ENCODE data around the gene TM7SF2. TPM values are rescaled to one million over a fixed set of nuclear protein-coding genes. Genes with fewer than 3 reads are reported as not detected.
A peak's percentile ranks its signal among the peaks of the same experiment; 100 is the strongest.
"Not testable (repeated sequence)": the region's sequence is repeated elsewhere in the genome, so short reads cannot be mapped to it uniquely, and the experiment has no call there.

Gene TM7SF2
- total and polyA plus RNA-seq, 2 donors from 2014 or later: 20.9 to 88.2 TPM

DNA sequence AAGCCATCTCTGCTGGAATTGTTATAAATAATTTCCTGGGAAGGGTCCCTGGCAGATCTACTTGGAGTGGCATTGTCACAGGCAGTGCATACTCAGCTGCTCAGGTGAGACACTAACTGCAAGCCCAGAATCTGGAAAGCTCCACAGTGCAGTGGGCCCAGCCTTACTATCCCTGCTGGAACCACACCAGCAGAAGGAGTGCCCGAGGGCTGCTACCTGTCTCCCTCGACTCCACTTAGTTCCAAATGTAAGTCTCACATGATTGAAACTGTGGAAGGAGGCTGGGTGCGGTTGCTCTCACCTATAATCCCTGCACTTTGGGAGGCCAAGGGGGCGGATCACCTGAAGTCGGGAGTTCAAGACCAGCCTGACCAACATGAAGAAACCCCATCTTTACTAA is 37.0 kb downstream of the TM7SF2 start:
- no peak for FAIRE-seq

GRCh38 chr11:65150131-65150508 is 38.4 kb downstream of the TM7SF2 start:
- FAIRE-seq; intact Hi-C loops (cut with DNase I): not testable (repeated sequence)

More for the DNA sequence above, 37.0 kb downstream of the TM7SF2 start:
- intact Hi-C loops (cut with DNase I): no loop called here
- Histone ChIP-seq H3K36me3 (ENCODE audit: control insufficient read depth in 2 of 3, insufficient read depth in 3 of 3, low read length in 3 of 3) (no peaks in the 10 kb centered on the region), H3K9me3 (ENCODE audit: control insufficient read depth in 2 of 3, insufficient read depth in 1 of 3, low read length in 3 of 3) (no peaks in the 10 kb centered on the region), H3K27ac (ENCODE audit: low read depth in 2 of 2, low read length in 2 of 2) (no peak overlapping the region), H3K4me3 (ENCODE audit: low read length in 3 of 3) (no peak overlapping the region), H3K9ac (ENCODE audit: low read length in 3 of 3) (no peak overlapping the region), H3K4me1 (ENCODE audit: control insufficient read depth in 2 of 3, insufficient read depth in 2 of 3, low read depth in 1 of 3, low read length in 3 of 3) (peaks cover 0 to 10% (median 8%) of the 10 kb centered on the region in 3 donors), H3K27me3 (ENCODE audit: control insufficient read depth, insufficient read depth, low read length) (no peaks in the 10 kb centered on the region)
- DNase-seq: peak in 1 of 5 donors; percentile 52
- no peak for TF ChIP-seq CTCF (IDR thresholded peaks at IDR 0.05; ENCODE audit: borderline replicate concordance, extremely low read depth, insufficient read depth)

DNA sequence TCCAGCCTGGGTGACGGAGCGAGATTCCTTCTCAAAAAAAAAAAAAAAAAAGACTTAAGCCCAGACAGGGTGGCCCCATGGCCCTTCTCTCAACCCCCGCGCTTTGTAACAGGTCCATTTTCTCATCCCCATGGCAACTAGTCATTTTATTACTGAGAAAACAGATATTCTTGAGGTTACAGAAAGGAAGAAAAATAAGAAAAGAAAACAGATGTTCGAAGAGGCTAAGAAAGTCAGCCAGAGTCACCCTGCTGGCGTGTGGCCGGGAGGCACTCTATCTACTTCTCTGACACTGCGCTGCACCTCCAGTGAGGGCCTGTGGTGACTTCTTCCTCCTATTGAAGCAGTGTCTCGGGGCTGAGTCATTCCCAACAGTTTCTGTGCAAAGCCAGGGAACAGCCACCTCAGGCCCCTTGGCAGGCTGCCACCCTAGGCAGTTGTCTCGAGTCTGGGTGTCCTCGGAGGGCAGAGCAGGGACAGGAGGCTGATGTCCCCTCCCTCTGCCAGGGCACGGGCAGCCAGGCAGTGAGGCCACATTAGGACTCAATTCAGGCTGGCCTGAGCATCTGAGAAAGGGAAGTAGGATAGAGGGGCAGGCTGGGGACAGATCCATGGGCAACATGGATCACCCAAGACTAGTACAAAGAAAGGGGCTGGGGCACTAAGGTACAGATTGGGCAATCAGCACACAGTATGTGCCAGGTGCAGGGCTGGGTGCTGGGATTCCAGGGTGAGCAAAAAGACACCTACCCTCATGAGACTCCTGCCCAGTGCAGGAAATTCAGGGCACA is 39.0 kb downstream of the TM7SF2 start:
- Histone ChIP-seq H3K36me3 (ENCODE audit: control insufficient read depth in 2 of 3, insufficient read depth in 3 of 3, low read length in 3 of 3) (no peaks in the 10 kb centered on the region), H3K4me1 (ENCODE audit: control insufficient read depth in 2 of 3, insufficient read depth in 2 of 3, low read depth in 1 of 3, low read length in 3 of 3) (peaks cover 0 to 8% (median 6%) of the 10 kb centered on the region in 3 donors), H3K4me3 (ENCODE audit: low read length in 3 of 3) (no peak overlapping the region), H3K9ac (ENCODE audit: low read length in 3 of 3) (no peak overlapping the region), H3K27ac (ENCODE audit: low read depth in 2 of 2, low read length in 2 of 2) (peak overlapping the region; percentile 10 to 30), H3K9me3 (ENCODE audit: control insufficient read depth in 2 of 3, insufficient read depth in 1 of 3, low read length in 3 of 3) (no peaks in the 10 kb centered on the region), H3K27me3 (ENCODE audit: control insufficient read depth, insufficient read depth, low read length) (no peaks in the 10 kb centered on the region)
- no peak for TF ChIP-seq CTCF (IDR thresholded peaks at IDR 0.05; ENCODE audit: borderline replicate concordance, extremely low read depth, insufficient read depth)
- intact Hi-C loops (cut with DNase I): no loop called here
- peak in 4 of 5 donors; percentile 41 to 97 (median 70) for DNase-seq
- no peak for FAIRE-seq

More at GRCh38 chr11:65150131-65150508, 38.4 kb downstream of the TM7SF2 start:
- not testable (repeated sequence) for H3K4me3 ChIP-seq (ENCODE audit: low read length in 3 of 3); H3K9ac ChIP-seq (ENCODE audit: low read length in 3 of 3); H3K27me3 ChIP-seq (ENCODE audit: control insufficient read depth, insufficient read depth, low read length); H3K36me3 ChIP-seq (ENCODE audit: control insufficient read depth in 2 of 3, insufficient read depth in 3 of 3, low read length in 3 of 3); H3K27ac ChIP-seq (ENCODE audit: low read depth in 2 of 2, low read length in 2 of 2); H3K9me3 ChIP-seq (ENCODE audit: control insufficient read depth in 2 of 3, insufficient read depth in 1 of 3, low read length in 3 of 3); DNase-seq
- H3K4me1 ChIP-seq (ENCODE audit: control insufficient read depth in 2 of 3, insufficient read depth in 2 of 3, low read depth in 1 of 3, low read length in 3 of 3): peaks cover 0 to 10% (median 8%) of the 10 kb centered on the region in 3 donors

- H3K4me1 ChIP-seq (ENCODE audit: control insufficient read depth in 2 of 3, insufficient read depth in 2 of 3, low read depth in 1 of 3, low read length in 3 of 3): peaks cover 0 to 6% (median 5%) of the 10 kb centered on the region in 3 donors
- no peak for DNase-seq
- no peak overlapping the region for H3K4me3 ChIP-seq (ENCODE audit: low read length in 3 of 3)
- no peaks in the 10 kb centered on the region for H3K27me3 ChIP-seq (ENCODE audit: control insufficient read depth, insufficient read depth, low read length)
- intact Hi-C loops (cut with DNase I): no loop called here
- TF ChIP-seq CTCF (IDR thresholded peaks at IDR 0.05; ENCODE audit: borderline replicate concordance, extremely low read depth, insufficient read depth): no peak
- no peak overlapping the region for H3K9ac ChIP-seq (ENCODE audit: low read length in 3 of 3)
- H3K27ac ChIP-seq (ENCODE audit: low read depth in 2 of 2, low read length in 2 of 2): no peak overlapping the region
- H3K9me3 ChIP-seq (ENCODE audit: control insufficient read depth in 2 of 3, insufficient read depth in 1 of 3, low read length in 3 of 3): no peaks in the 10 kb centered on the region
- FAIRE-seq: no peak
- H3K36me3 ChIP-seq (ENCODE audit: control insufficient read depth in 2 of 3, insufficient read depth in 3 of 3, low read length in 3 of 3): no peaks in the 10 kb centered on the region
Observed at GRCh38 chr11:65151331-65151899, 39.7 kb downstream of the TM7SF2 start.
